Neutrophil (primary cell): ENCODE results near the gene AIMP2.
A peak's percentile ranks its signal among the peaks of the same experiment; 100 is the strongest.

ENCODE experiments used
- H3K27ac ChIP-seq: fragments of 200-600 bp; sonication (generic); 2 replicates; pipeline ENCODE4 v1.5.1; 2016; ENCODE audit warnings: mild to moderate bottlenecking, moderate library complexity
- H3K27me3 ChIP-seq: fragments of 200-600 bp; sonication (generic); 2 replicates; pipeline ENCODE4 v1.6.0; 2016; ENCODE audit warnings: mild to moderate bottlenecking
- H3K36me3 ChIP-seq: fragments of 200-600 bp; sonication (generic); 2 replicates; pipeline ENCODE4 v1.5.1; 2017
- H3K4me1 ChIP-seq, 2 experiments: fragments of 200-600 bp in 1 of 2; sonication (generic) in 1 of 2; 1 replicate in 1 of 2; 2 replicates in 1 of 2; pipeline versions ENCODE4 v1.5.1 to v1.6.1; 2013 to 2016; ENCODE audit warnings: low read depth in 1 of 2, low read length in 1 of 2, mild to moderate bottlenecking in 1 of 2, moderate library complexity in 1 of 2; ENCODE audit not compliant: control insufficient read depth in 1 of 2, insufficient read depth in 1 of 2
- H3K4me3 ChIP-seq, 2 experiments: fragments of 200-600 bp in 1 of 2; sonication (generic) in 1 of 2; 1 replicate in 1 of 2; 2 replicates in 1 of 2; pipeline ENCODE4 v1.5.1; 2013 to 2016; ENCODE audit warnings: low read depth in 1 of 2, low read length in 1 of 2, mild to moderate bottlenecking in 1 of 2, moderate library complexity in 1 of 2
- H3K9me3 ChIP-seq: fragments of 200-600 bp; sonication (generic); 2 replicates; pipeline ENCODE4 v1.5.1; 2016
- TF ChIP-seq, protein P1 (sequence below): fragments of 200-600 bp; sonication (generic); IDR thresholded peaks from 2 replicates; pipeline ENCODE4 v1.5.1; 2016; ENCODE audit warnings: antibody characterized with exemption

The AIMP2 gene

GRCh38 chr7:6016653-6016966 is 7.5 kb downstream of the AIMP2 start:
- Histone ChIP-seq H3K36me3 (peaks cover 43% of the 10 kb centered on the region), H3K27ac (no peak overlapping the region), H3K4me3 (no peak overlapping the region), H3K27me3 (no peaks in the 10 kb centered on the region), H3K9me3 (no peaks in the 10 kb centered on the region), H3K4me1 (no peaks in the 10 kb centered on the region)
- TF ChIP-seq, protein P1, sequence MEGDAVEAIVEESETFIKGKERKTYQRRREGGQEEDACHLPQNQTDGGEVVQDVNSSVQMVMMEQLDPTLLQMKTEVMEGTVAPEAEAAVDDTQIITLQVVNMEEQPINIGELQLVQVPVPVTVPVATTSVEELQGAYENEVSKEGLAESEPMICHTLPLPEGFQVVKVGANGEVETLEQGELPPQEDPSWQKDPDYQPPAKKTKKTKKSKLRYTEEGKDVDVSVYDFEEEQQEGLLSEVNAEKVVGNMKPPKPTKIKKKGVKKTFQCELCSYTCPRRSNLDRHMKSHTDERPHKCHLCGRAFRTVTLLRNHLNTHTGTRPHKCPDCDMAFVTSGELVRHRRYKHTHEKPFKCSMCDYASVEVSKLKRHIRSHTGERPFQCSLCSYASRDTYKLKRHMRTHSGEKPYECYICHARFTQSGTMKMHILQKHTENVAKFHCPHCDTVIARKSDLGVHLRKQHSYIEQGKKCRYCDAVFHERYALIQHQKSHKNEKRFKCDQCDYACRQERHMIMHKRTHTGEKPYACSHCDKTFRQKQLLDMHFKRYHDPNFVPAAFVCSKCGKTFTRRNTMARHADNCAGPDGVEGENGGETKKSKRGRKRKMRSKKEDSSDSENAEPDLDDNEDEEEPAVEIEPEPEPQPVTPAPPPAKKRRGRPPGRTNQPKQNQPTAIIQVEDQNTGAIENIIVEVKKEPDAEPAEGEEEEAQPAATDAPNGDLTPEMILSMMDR: no peak

DNA sequence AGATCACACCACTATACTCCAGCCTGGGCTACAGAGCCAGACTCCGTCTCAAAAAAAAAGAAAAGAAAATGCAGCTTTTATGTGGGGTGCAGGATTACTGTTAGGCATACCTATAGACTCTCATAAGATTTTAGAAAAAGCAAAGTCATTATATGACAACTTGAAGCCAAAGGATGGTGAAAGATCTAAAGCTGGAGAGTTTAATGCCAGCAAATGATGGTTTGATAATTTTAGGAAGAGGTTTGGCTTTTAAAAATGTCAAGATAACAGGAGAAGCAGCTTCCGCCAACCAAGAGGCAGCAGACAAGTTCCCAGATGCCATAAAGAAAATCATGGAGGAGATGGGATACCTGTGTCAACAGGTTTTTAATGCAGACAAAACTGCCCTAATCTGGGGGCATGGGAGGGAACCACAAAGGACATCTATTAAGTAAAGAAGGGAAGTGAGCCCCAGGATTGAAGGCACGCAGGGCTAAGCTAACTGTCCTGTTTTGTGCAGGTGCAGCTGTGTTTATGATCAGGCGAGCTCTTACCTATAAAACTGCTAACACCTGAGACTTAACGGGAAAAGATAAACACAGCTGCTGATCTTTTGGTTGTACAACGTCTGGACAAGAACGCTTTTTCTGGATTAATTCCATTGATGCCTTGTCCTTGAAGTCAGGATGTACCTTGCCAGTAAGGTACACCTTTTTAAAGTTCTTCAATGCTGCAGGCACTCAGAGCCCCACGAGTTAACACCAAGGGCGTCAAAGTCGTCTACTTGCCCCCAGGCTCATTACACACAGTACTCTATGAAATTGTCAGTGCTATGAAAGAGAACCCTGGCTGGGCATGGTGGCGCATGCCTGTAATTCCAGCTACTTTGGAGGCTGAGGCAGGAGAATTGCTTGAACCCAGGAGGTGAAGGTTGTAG is 11.6 kb downstream of the AIMP2 start:
- Histone ChIP-seq H3K4me1 (peaks cover 2 to 5% of the 10 kb centered on the region in 2 experiments), H3K36me3 (peaks cover 72% of the 10 kb centered on the region), H3K9me3 (no peaks in the 10 kb centered on the region), H3K27ac (no peak overlapping the region), H3K4me3 (no peak overlapping the region), H3K27me3 (no peaks in the 10 kb centered on the region)
- TF ChIP-seq, protein P1: no peak

- no peak overlapping the region for H3K27ac ChIP-seq
- H3K4me1 ChIP-seq: peaks cover 21 to 22% of the 10 kb centered on the region in 2 experiments
- H3K36me3 ChIP-seq: peaks cover 54% of the 10 kb centered on the region
- no peak overlapping the region for H3K4me3 ChIP-seq
- no peaks in the 10 kb centered on the region for H3K9me3 ChIP-seq
- no peaks in the 10 kb centered on the region for H3K27me3 ChIP-seq
- TF ChIP-seq, protein P1: no peak
Measured at GRCh38 chr7:6022707-6023106, 13.6 kb downstream of the AIMP2 start.

DNA sequence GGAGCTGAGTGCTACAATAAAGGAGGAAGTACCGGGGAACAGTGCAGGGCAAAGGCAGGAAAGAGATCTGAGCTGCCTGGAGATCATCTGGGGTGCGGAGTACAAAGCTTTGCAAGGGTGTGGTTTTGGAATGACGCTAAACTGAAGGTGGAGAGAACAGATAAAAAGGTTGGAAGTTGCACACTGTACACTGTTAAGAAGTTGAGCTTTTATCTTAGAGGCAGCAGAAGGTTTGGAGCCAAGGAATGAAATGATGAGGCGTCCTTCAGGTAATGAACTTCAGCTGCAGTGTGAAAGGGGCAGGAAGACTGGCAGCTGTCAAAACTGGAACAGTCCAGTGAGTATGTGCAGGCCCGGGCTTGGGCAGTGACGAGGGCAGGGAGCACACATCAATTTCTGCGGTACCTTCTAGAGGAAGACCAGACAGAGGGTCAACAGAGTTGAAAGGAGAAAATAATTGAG is 14.9 kb downstream of the AIMP2 start:
- TF ChIP-seq, protein P1: no peak
- Histone ChIP-seq H3K36me3 (peaks cover 45% of the 10 kb centered on the region), H3K27ac (peak overlapping the region; percentile 57), H3K4me1 (peaks cover 21 to 22% of the 10 kb centered on the region in 2 experiments), H3K4me3 (no peak overlapping the region), H3K9me3 (no peaks in the 10 kb centered on the region), H3K27me3 (no peaks in the 10 kb centered on the region)

- Histone ChIP-seq H3K9me3 (no peaks in the 10 kb centered on the region), H3K4me1 (peaks cover 21 to 22% of the 10 kb centered on the region in 2 experiments), H3K36me3 (peaks cover 41% of the 10 kb centered on the region), H3K4me3 (peak overlapping the region; percentile 62 to 74), H3K27ac (peak overlapping the region; percentile 82), H3K27me3 (no peaks in the 10 kb centered on the region)
- TF ChIP-seq, protein P1: peak; percentile 72
Measured at GRCh38 chr7:6026011-6026819, 17.1 kb downstream of the AIMP2 start.
